ENCODE data around the gene BRS3.
"Not testable (repeated sequence)": the region's sequence is repeated elsewhere in the genome, so short reads cannot be mapped to it uniquely, and the experiment has no call there.

The BRS3 gene

GRCh38 chrX:136487647-136488046 is at the start of gene BRS3:
Gene BRS3, plus strand, starts transcription at chrX:136487947. Its CDS starts 168 bp downstream, at chrX:136488115.
- no peak for DNase-seq

GRCh38 chrX:136438192-136438591 is 49.6 kb upstream of the BRS3 start:
- no peak for DNase-seq

GRCh38 chrX:136445674-136446073 is 42.1 kb upstream of the BRS3 start:
- DNase-seq, result not testable (repeated sequence)

GRCh38 chrX:136446208-136446607 is 41.5 kb upstream of the BRS3 start:
- DNase-seq, result no peak

DNA sequence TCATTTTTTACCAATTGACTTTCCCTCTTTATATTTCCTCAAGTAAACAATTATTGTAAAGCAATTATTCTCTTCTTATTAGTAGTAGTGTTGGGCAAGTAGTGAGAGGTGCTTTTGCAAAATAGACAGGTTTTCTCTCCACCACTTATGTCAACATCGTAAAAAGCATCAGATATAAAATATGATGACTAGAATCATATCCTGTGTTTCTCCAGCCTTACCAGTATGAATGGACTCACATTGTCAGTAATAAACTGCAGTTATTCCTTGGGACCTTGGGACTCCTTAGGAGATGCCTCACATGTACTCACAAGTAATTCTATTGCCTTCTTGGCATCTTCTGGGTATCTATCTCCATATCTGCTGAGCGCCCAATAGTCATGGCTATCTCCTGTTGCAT is 40.4 kb upstream of the BRS3 start:
- DNase-seq, result no peak

- no peak for DNase-seq
Measured at GRCh38 chrX:136447968-136448367, 39.8 kb upstream of the BRS3 start.

- peak; percentile 2 for DNase-seq
Measured at GRCh38 chrX:136450050-136450830, 37.5 kb upstream of the BRS3 start.

DNA sequence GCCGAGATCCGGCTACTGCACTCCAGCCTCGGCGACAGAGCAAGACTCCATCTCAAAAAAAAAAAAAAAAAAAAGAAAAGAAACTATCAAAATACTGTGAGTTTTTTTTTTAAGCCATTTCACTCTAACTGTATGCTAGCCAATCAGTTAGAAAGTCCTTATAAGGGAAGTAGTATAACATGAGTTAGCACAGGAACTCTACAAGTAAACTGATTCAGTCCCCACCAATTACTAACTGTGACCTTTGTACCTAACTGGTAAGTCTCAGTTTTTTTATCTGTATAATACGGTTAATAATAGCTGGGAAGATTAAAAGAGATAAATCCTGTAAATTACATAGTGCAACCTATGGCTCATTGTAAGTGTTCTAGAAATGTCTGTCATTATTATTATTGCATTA is 35.1 kb upstream of the BRS3 start:
- no peak for DNase-seq

- no peak for DNase-seq
Measured at GRCh38 chrX:136453114-136453513, 34.6 kb upstream of the BRS3 start.

GRCh38 chrX:136453771-136454170 is 34.0 kb upstream of the BRS3 start:
- peak; percentile 37 for DNase-seq

DNA sequence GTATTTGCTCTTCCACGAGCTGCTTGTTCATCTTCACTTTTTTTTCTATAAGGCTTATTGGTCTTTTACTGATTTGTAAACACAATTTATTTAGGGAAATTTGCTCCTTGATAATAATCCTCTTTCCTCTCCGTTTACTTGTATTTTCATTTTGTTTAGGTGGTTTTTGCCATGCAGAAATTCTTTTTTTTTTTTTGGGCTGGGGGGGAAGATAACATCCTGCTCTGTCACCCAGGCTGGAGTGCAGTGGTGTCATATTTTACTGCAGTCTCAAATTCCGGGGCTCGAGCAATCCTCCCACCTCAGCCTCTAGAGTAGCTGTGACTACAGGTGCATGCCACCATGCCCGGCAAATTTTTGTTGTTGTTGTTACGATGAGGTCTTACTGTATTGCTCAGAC is 31.6 kb upstream of the BRS3 start:
- DNase-seq, result no peak

- no peak for DNase-seq
Measured at GRCh38 chrX:136457303-136457917, 30.3 kb upstream of the BRS3 start.

- DNase-seq, result no peak
Measured at GRCh38 chrX:136464589-136464988, 23.2 kb upstream of the BRS3 start.

GRCh38 chrX:136467303-136467702 is 20.4 kb upstream of the BRS3 start:
- no peak for DNase-seq

GRCh38 chrX:136468391-136469103 is 19.2 kb upstream of the BRS3 start:
- DNase-seq, result peak; percentile 1

- no peak for DNase-seq
Measured at GRCh38 chrX:136473663-136474062, 14.1 kb upstream of the BRS3 start.

DNA sequence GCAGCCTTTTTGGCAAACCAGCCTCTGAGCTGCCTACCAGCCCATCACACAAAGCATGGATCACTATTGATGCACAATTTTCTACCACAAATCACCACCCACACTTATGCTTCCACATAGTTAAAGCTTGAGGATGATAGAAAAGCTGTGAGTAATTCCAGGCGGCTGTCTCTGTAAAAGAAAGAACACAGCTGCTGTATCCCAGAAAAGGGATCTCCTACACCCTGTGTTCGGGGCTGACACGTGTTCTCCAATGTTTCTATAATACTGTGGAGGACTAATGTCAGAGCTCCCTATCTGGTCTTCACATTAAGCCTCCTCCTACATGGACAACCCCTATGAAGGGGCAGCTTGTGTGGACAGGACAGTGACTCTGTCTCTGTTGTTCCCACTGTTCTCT is 12.5 kb upstream of the BRS3 start:
- DNase-seq, result no peak

- no peak for DNase-seq
Measured at GRCh38 chrX:136476501-136476900, 11.2 kb upstream of the BRS3 start.

GRCh38 chrX:136477026-136477425 is 10.7 kb upstream of the BRS3 start:
- DNase-seq, result no peak

DNA sequence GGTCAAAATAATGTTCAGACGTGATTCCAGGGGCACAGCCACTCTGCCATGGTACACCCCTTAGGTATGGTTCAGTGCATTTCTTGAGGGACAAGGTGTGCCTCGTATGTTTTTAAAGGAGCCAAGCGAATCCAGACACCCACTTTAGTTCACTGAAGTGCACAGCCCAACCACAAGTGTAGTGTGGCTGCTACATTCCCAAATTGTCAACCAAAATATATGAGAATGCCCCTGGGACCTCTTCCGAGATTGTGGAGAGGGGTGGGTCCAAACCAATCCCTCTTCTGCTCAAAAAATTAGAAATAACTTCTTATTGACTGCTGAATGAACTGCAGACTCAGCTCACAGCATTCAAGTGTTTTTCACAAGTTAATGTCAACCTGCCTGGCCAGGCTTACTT is 7.4 kb upstream of the BRS3 start:
- DNase-seq, result no peak

GRCh38 chrX:136488706-136489105 is 959 bp downstream of the BRS3 start:
- DNase-seq, result no peak

DNA sequence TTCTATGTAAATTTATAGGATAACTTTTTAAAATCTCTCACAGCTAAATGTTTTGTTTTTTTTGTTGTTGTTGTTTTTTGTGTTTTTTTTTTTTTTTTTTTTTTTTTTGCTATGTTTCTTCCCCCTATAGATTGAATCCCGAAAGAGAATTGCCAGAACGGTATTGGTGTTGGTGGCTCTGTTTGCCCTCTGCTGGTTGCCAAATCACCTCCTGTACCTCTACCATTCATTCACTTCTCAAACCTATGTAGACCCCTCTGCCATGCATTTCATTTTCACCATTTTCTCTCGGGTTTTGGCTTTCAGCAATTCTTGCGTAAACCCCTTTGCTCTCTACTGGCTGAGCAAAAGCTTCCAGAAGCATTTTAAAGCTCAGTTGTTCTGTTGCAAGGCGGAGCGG is 4.1 kb downstream of the BRS3 start:
- no peak for DNase-seq

DNA sequence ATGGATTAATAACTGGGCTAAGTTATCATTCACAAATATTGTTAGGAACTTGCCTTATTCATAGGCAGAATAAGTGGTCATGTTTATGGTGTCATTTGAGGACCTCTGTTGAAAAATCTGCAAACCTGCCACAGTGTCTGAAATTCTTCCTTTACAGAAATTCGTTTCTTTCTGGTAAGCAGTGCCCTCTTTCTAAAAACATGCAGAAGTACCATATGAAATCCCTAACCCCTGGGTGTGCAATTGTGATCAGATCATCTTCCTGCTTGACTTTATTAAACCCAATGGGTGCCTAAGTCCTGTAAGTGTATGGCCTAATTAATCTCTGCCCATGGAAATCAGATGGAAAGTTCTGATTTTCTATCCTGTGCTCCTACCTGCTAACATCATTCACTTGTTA is 5.3 kb downstream of the BRS3 start:
- no peak for DNase-seq

- DNase-seq, result no peak
Measured at GRCh38 chrX:136495043-136495442, 7.3 kb downstream of the BRS3 start.
